ENCODE data around the gene LYRM9. TPM values are rescaled to one million over a fixed set of nuclear protein-coding genes. Genes with fewer than 3 reads are reported as not detected.
"Not testable (repeated sequence)": the region's sequence is repeated elsewhere in the genome, so short reads cannot be mapped to it uniquely, and the experiment has no call there.

The LYRM9 gene
- polyA plus RNA-seq, 10 donors = 7.7 to 15.4 (median 10.4) TPM

GRCh38 chr17:27845264-27846041 is 47.7 kb downstream of the LYRM9 start:
- DNase-seq = peak in 2 of 3 donors; percentile 10 to 18

GRCh38 chr17:27840688-27841087 is 52.5 kb downstream of the LYRM9 start:
- DNase-seq = no peak

GRCh38 chr17:27840406-27840678 is 52.8 kb downstream of the LYRM9 start:
- not testable (repeated sequence) for DNase-seq

- peak in 1 of 3 donors; percentile 23 for DNase-seq
Observed at GRCh38 chr17:27839571-27840405, 53.4 kb downstream of the LYRM9 start.

- DNase-seq = not testable (repeated sequence)
Observed at GRCh38 chr17:27838607-27839006, 54.6 kb downstream of the LYRM9 start.

GRCh38 chr17:27837769-27838168 is 55.4 kb downstream of the LYRM9 start:
- not testable (repeated sequence) for DNase-seq

- DNase-seq = no peak
Observed at GRCh38 chr17:27836651-27837050, 56.5 kb downstream of the LYRM9 start.

- no peak for DNase-seq
Observed at GRCh38 chr17:27834571-27834970, 58.6 kb downstream of the LYRM9 start.

GRCh38 chr17:27832831-27833230 is 60.3 kb downstream of the LYRM9 start:
- no peak for DNase-seq

GRCh38 chr17:27829888-27830287 is 63.3 kb downstream of the LYRM9 start:
- not testable (repeated sequence) for DNase-seq

GRCh38 chr17:27829143-27829711 is 63.9 kb downstream of the LYRM9 start:
- DNase-seq = not testable (repeated sequence)

Other genes starting within 250 kb of the LYRM9 start
- gene NOS2, start 92.8 kb downstream of the LYRM9 start, polyA plus RNA-seq (ENCODE audit: insufficient read length in 10 of 10) = 1 to 10 TPM; 1.9 to 3.6 (median 2.8) TPM
- gene NLK, start 149.3 kb upstream of the LYRM9 start, polyA plus RNA-seq (ENCODE audit: insufficient read length in 10 of 10) = 10 to 100 TPM in 3 of 10 donors, 1 to 10 TPM in 7; 6.1 to 11.0 (median 8.8) TPM